HG02642 (cell line): Measurements from ENCODE around the gene GHRH.

Experiments used
- ATAC-seq: cut with Tn5 transposase; IDR thresholded peaks from one replicate; pipeline ENCODE4 v1.9.1; 2021; ENCODE audit warnings: mild to moderate bottlenecking; ENCODE audit not compliant: unreplicated experiment, poor library complexity

GHRH gene

DNA sequence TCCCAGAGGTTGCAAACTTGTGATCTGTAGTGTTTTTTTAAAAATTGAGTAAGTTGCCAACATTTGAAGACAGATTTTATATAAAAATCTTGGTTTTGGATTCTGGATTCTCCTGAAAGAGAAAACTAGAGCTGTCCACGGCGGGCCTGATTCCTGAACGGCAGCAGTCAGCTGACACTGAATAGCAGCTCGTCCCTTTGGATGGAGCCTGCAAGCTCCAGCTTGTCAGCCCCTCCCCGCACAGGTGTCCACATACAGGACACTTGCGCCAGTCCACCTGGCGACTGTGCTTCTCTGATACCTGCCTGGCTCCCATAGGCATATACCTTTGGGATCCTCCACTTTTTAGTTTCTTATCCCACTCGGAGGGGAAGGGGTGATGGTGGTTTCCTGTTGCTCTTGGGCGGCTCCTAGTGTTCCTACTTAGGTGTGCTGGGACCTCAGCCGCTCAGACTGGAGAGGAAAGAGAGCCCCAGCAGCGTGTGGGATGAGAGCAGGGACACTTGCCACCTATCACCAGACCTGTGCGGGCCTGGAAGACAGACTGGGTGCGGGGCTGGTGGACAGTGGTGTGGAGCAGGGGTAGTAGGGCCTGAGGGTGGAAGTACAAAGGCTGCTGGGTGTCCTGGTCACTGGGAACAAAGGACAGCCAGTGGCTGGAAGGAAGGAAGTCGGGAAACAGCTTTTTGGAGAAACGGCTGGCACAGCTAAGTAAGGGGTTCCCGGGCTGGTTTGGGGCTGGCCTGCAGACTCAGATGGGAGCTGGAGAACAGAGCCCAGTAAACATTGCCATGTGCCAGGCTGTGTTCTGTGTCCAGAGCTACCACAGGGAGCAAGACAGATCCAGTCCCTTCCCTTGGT lies 18.3 kb downstream of the GHRH start:
- ATAC-seq = no peak

DNA sequence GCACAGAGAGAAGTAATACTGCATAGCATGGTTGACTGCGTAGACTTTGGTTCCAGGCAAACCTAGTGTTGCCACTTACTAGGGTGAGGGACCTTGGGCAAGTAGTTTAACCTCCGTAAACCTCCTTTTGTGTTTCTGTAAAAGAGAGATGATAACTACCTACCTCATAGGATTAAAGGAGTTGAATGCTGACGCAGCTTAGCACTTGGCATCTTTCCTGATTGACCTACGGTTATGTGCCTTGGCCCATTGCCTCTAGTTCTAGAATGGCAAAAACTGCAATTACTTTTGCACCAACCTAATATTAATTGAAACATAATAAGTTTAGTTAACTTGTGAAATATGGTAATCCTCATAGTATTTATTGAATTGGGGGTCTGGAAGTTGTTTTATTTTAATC lies 19.1 kb downstream of the GHRH start:
- no peak for ATAC-seq

DNA sequence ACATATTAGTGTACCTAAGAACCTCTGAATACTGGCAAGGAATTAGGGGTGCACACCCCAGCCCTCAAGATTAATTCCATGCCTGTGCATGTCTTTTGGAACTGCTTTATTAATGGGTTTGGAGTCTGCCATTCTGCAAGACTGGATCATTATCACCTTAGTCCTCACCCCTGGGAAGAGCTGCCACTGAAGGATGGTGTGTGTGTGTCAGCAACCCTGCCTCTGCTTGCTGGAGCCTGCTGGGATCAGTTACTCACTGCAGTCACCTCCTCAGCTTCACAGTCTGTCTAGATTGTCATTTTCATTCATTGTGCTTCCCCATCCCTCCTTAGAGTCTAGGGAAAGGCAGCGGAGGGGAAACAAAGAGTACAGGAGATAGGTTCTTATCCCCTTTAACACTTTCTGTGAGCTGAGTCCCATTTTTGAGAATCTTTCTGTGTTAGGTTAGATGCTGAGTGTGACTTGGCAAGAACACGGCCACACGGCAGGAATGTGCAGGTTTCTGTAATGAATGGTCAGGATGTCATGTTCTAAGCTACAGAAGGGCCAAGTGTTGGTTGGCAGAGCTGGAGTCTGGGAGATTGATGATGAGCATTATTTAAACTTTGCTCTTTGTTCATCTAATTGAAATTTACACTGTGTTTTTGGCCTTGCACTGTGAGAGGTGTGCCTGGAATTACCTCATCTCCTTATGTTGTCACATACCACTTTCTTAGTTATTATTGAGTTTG lies 21.1 kb downstream of the GHRH start:
- ATAC-seq = no peak

DNA sequence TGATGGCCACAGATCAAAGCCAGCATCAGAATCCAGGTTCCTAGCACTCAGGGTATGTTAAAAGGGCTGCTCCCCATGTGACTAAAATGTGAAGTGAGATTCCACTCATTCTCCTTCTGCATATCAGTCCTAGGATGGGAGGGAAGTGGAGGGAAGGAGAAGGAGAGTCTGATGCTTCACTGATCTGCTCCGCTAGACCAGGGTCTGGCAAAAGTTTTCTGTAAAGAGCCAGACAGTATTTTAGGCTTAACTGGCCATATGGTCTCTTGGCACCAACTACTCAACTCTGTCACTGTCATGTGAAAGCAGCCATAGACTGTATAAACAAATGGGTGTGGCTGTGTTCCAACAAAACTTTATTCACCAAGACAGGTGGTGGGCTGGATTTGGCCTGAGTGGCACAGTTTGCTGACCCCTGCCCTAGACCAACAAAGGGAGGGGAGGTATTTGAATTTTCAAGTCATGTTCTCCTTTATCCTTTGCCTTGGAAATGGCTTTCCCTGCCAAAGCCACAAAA lies 22.6 kb downstream of the GHRH start:
- ATAC-seq = no peak

DNA sequence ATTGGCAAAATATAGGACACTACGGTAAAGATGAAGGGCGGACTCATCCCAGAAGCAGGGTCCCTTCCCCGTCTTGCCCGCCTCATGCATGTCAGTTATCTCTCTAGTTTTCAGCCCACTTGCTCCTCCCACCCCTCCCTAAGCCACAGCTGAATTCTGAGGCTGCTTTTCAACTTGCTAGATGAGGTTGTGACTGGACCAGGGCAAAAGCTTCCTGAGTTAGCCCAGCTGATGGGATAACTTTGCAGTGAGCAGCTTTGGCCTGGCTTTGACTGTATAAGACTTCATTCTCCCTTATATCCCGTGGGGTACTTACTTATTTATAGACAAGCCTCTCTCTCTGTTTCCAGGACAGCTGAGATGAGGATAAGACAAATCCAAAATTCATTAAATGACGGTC lies 23.2 kb downstream of the GHRH start:
- no peak for ATAC-seq

DNA sequence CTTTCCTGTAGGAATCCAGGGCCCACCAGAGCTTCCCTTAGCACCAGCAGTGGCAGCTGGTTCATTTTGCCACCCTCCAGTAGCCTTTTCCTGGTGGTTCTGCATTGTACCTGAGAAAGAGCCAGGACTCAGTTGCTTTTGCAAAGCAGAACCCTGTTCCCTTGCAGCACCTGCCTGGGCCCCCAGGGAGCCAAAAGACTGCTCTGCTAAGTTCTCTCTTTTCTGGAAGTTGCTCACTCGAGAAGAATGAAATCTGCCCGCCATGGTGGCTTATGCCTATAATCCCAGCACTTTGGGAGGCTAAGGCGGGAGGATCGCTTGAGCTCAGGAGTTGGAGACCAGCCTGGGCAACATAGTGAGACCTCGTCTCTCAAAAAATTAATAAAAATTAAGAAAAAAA lies 24.0 kb downstream of the GHRH start:
- ATAC-seq = no peak

DNA sequence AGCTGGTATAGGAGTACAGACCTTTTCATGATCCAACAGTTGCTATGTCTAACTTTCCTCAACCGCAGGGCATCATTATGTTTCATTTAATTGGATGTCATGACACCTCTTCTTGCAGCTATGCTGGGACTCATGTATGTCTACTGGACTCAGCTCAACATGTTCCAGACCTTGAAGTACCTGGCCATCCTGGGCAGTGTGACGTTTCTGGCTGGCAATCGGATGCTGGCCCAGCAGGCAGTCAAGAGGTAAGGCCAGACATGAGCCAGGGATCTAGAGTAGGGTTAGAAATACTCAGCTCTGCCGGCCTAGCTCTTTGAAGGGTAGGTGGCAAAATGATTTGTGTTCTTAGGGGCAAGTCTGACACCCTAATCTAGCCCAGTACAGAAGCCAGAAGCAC lies 25.2 kb downstream of the GHRH start:
- no peak for ATAC-seq

DNA sequence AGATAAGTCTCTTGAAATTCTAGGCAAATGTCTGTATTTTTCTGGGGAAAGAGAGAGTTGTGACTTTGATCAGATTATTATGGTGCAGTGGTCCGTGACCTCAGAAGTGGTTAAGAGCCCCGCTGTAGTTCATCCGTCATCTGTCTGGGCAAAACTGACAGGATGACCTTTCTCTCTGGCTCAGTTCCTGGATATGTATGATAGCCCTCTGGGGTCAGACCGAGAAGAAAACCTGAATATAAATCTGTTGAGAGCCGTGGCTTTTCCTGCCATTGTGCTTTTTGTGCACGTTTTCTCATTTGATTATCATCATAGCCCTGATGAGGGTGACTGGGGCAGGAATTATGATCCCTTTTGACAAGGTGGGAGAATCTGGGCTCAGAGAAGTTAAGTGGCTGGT lies 26.5 kb downstream of the GHRH start:
- ATAC-seq = no peak

DNA sequence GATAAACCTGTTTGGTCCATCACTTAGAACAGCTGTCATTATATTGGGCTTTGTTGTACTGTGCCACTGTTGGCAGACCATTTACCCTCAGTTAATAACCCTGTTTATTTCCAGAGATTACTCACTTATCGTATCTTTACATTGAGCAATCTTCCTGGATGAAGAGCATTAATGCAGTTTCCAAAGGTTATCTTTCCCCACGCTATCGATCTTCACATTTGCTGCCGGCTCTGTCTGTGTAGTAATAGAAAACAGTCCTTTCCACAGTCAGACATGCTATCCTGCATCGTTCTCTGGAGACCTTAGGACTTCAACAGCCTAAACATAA lies 27.4 kb downstream of the GHRH start:
- ATAC-seq = no peak

DNA sequence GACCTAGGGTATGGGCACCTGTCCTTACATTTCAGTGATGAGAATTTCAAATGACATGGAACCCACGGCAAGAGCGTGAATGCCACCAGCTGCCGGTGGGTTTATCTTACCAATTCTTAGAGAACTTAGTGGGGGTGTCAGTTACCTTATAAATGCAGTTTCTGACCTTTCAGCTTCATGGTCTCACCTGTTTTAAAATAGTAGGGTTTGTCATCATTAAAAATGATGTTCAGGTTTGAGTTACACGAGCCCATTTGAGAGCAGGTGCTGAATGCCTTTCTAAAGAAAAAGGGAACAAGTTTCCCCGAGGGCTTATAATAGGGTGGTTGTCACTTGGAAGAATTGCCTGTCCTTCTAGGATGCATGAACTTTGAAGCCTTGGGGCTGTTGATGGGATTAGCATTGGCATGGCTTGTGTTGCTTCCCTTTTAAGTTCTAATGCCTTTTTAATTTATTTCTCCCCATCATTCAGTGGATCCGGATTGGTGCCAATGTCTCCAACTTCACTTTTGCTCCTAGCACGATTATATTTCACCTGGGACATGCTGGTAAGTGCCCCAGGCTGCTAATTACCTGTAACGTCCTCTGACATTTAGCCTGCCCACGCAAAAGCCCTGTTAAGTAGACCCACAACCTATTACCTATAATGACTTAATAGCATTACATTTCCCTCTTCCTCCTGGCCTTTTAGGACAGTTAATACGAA lies 27.9 kb downstream of the GHRH start:
- no peak for ATAC-seq

DNA sequence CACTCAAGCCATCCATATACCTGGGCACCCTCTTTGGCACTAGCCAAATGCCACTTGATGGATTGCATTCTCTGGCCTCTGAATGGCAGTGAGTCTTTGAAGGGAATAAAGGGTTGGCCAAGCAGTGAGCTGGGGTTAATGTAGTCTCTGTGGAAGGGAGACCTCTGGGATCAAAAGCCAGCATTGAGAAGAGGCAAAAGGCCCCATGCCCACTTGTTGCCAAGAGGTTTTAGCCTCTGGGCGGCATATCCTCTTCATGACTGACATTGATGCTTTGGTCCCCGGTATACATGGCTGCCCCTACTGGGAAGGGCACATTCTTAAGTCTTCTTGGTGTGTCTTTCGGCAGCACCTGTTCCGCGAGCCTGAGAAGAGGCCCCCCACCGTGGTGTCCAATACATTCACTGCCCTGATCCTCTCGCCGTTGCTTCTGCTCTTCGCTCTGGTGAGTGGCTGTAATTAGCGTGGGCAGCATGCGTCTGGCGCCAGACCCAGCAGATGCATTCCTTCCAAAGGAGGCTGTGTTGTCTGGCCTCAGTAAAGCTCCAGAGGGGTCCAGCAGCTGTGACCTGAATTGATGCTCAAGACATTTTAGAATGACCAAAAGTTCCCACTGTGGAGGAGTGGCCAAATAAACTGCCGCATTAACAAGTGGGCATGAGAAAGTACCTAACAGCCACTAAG lies 29.5 kb downstream of the GHRH start:
- ATAC-seq = no peak

DNA sequence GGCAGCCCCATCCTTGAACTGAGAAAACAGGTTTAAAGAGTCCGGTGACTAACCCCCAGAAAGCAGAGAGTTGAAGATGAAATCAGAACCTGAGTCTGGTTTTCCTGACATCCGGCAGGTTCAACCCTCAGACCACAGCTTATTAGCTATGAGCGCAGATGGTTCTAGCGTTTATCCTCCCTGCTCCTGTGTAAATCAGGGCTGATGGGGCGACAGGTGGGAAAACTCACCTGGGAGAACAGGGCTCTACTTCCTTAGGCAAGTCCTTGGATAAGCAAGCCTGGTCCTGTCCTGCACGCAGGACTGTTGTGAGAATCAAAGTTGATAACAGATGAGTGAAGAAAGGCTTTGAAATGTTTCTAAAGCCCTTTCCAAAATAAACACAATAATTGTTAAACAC lies 31.4 kb downstream of the GHRH start:
- no peak for ATAC-seq

DNA sequence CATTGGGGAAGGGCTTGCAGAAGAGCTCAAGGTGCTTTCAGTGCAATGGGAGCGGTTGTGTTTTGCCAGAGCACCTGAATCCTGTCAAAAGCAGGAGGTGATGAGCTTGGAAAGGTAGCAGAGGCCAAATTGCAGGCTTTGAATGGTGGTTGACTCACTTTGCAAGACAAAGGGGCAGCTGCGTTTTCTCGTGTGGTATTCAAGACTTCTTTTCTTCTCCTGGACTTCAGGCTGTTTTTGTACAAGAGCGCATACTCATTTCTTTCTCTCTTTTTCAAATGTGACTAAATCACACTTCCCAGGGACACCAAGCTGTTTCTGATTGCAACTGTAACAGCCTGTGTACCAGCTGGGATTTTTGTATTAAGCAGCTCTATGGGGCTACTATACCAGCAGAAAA lies 32.3 kb downstream of the GHRH start:
- no peak for ATAC-seq

DNA sequence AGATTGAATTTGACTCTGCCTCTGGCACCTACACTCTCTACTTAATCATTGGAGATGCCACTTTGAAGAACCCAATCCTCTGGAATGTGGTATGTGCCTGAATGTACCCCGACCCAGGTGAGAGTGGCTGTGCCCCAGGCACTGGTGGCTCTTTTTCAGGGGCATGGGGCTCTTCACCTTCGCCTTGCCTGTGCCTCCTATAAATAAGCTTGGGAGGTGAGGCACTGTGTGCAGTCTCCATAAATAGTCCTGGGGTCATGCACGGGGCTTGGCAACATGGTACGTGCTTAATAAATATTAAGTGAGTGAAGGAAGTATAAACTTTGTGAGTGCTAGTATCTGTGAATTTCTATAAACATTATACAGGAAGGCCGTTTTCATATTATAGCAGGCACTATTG lies 33.0 kb downstream of the GHRH start:
- no peak for ATAC-seq

DNA sequence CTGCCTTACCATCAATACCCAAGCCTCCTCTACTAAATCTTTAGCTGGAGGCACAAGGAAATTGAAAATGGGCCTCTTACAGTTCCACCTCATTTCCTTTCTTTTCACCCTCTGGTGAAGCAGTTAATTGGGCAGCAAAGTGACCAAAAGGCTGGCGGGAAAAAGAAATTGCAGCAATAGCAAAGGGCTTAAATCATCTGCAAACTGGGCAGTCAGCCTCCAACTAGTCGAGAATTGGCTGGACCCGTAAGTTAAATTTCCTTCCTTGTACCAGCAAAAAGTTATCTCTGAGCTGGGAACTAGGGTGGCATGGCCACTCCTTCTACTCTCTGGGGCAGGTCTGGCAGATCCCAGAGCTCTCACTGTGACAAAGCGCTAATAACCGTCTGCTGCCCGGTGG lies 33.5 kb downstream of the GHRH start:
- ATAC-seq = no peak

DNA sequence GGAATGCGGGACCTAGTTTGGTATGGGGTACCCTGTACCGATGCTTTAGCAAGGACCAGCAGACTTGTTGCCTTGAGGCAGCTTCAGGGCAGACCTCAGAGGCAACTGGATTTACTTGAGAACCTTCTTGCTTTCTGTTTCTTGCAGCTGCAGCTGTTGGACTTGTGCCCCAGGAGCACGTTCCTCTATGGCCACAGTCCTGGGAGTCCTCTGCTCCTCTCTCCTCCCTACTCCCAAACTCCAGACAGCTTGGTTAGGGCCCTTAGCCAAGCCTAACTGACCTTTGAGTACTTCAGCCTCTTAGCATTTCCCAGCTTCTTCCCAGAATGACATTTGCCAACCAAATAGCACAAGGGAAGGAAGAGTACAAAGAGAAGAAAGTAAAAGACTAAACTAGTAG lies 34.7 kb downstream of the GHRH start:
- no peak for ATAC-seq

DNA sequence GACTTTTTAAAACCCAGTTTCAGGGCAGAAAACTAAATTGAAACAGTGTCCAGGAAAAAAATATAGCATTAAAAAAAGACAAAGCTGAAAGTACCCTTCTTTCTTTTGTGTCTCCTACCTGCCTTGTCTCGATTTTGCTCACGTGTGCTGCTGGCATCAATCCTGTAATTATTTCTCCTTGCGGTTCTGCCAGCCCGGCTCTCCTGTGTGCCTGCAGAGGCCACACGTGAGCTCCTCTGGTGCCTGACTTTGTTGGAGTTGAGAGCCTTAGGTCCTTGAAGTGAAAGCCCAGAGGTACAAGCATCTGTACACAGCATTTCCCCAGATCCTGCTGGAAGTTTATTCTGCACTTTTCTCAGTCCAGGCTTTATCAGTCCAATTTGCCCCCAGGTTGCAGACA lies 36.5 kb downstream of the GHRH start:
- no peak for ATAC-seq

DNA sequence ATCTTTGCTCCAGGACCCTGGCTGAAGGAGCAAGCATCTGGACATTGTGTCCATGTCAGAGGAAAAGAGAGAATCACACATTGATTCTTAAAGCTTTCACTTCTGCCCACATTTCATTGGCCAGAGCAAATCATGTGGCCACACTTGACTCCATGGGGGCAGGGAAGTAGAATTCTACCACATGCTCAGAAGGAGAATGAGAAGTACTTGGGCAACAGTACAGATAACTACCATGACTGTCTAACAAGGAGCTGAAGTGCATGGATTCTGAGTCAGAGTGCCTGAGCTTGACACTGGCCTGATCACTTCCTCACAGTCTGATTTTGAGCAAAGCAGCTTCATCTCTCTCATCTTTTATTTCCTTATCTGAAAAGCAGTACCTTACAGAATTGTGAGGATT lies 38.6 kb downstream of the GHRH start:
- ATAC-seq = no peak

DNA sequence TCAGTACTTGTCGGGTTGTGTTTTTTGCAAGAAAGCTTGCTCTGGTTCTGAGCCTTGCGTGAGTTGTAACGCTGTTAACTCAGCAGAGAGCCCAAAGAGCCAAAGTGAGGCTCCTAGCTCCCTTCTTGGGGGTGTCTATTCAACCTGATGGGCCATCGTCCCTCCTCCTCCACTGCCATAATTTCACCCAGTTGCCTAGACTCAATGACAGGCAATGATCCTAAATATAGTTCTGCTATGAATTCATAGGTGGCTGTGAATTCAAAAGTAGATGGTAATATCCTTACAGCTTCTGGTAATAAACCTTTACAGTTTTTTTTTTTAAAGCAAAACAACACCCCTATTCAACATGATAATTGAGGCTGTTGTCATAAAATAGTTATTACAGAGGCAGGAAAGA lies 39.5 kb downstream of the GHRH start:
- ATAC-seq = no peak

DNA sequence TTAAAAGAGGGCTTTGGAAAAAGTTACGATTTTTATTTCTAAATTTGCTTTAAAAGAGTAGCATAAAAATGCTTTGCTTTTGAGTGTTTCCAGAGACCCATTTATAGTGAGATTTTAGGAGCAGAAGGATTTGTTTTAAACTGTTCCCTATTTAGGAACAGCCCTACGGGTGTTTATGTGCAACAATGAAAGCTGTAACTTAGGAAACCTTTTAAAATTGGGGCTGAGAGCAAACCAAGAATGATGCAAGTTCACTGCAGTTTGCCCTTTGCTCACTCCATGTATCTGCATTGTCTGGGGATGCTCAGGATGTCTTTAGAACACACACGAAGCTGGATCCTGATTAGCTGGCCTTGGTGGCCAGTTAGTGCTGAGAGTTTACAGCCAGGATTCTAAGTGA lies 40.9 kb downstream of the GHRH start:
- ATAC-seq = no peak
